Forelimb muscle (tissue), 1 donor: ENCODE data around the gene STUB1. TPM values are rescaled to one million over a fixed set of nuclear protein-coding genes. Genes with fewer than 3 reads are reported as not detected.
A peak's percentile ranks its signal among the peaks of the same experiment; 100 is the strongest.

Experiments used
- DNase-seq: peaks from one replicate; pipeline ENCODE4 v3.0.0-alpha.2; 2013; ENCODE audit warnings: low read depth
- polyA plus RNA-seq: library from polyadenylated mRNA; unstranded; fragments of 120-200 nt; gene quantifications from one replicate; pipeline ENCODE4 v1.2.1, GENCODE V29; 2013; ENCODE audit not compliant: insufficient read length

Gene STUB1
- polyA plus RNA-seq, 1 donor: 88.0 TPM

- DNase-seq: no peak
Observed at GRCh38 chr16:644556-644955, 35.7 kb upstream of the STUB1 start.

- no peak for DNase-seq
Observed at GRCh38 chr16:645852-646678, 34.1 kb upstream of the STUB1 start.

GRCh38 chr16:646679-647172 is 33.5 kb upstream of the STUB1 start:
- DNase-seq: no peak

- no peak for DNase-seq
Observed at GRCh38 chr16:647173-647902, 32.9 kb upstream of the STUB1 start.

GRCh38 chr16:648071-648780 is 32.0 kb upstream of the STUB1 start:
- DNase-seq: no peak

GRCh38 chr16:648781-649589 is 31.2 kb upstream of the STUB1 start, which contains the start of gene WDR90:
Gene WDR90, plus strand, starts transcription at chr16:649365. Its CDS starts 52 bp downstream, at chr16:649417.
- peak; percentile 78 for DNase-seq

GRCh38 chr16:649631-650030 is 30.6 kb upstream of the STUB1 start:
- no peak for DNase-seq

- no peak for DNase-seq
Observed at GRCh38 chr16:651844-652243, 28.4 kb upstream of the STUB1 start.

- no peak for DNase-seq
Observed at GRCh38 chr16:652454-653305, 27.5 kb upstream of the STUB1 start.

GRCh38 chr16:654034-654433 is 26.2 kb upstream of the STUB1 start:
- no peak for DNase-seq

- DNase-seq: no peak
Observed at GRCh38 chr16:657487-657886, 22.7 kb upstream of the STUB1 start.

- no peak for DNase-seq
Observed at GRCh38 chr16:658679-659571, 21.3 kb upstream of the STUB1 start.

- DNase-seq: no peak
Observed at GRCh38 chr16:659618-660017, 20.6 kb upstream of the STUB1 start.

GRCh38 chr16:660132-660458 is 20.1 kb upstream of the STUB1 start:
- DNase-seq: no peak

- DNase-seq: peak; percentile 36
Observed at GRCh38 chr16:660459-661183, 19.6 kb upstream of the STUB1 start.

- DNase-seq: no peak
Observed at GRCh38 chr16:661184-661821, 18.9 kb upstream of the STUB1 start.

GRCh38 chr16:662095-662494 is 18.1 kb upstream of the STUB1 start:
- no peak for DNase-seq

GRCh38 chr16:662597-662996 is 17.6 kb upstream of the STUB1 start:
- DNase-seq: no peak
